Kidney tubule cell (primary cell): ENCODE data around the gene HSFX3.
"Not testable (repeated sequence)": the region's sequence is repeated elsewhere in the genome, so short reads cannot be mapped to it uniquely, and the experiment has no call there.

Experiments
- DNase-seq: peaks from one replicate; pipeline ENCODE4 v3.0.0-alpha.2; 2018; ENCODE audit warnings: low spot score

Gene HSFX3

GRCh38 chrX:149549701-149550100, at the start of gene HSFX3:
HSFX3 (minus strand) TSS chrX:149549924; CDS start chrX:149549852, 72 bp downstream.
- not testable (repeated sequence) for DNase-seq

- not testable (repeated sequence) for DNase-seq
Observed at GRCh38 chrX:149598603-149599002, 48.9 kb upstream of the HSFX3 start.

GRCh38 chrX:149595943-149596342, 46.2 kb upstream of the HSFX3 start:
- not testable (repeated sequence) for DNase-seq

- not testable (repeated sequence) for DNase-seq
Observed at GRCh38 chrX:149595214-149595613, 45.5 kb upstream of the HSFX3 start, which contains the start of gene HSFX2. HSFX2 (minus strand) TSS chrX:149595314; CDS start chrX:149594700, 614 bp downstream.

GRCh38 chrX:149590993-149591392, 41.3 kb upstream of the HSFX3 start:
- not testable (repeated sequence) for DNase-seq

- DNase-seq = not testable (repeated sequence)
Observed at GRCh38 chrX:149587359-149587758, 37.6 kb upstream of the HSFX3 start, which contains the start of gene MAGEA9B. MAGEA9B (minus strand) TSS chrX:149587459; CDS start chrX:149583179, 4,280 bp downstream.

GRCh38 chrX:149585631-149586030, 35.9 kb upstream of the HSFX3 start:
- not testable (repeated sequence) for DNase-seq

- DNase-seq = not testable (repeated sequence)
Observed at GRCh38 chrX:149573456-149573855, 23.7 kb upstream of the HSFX3 start.

GRCh38 chrX:149572743-149573142, 23.0 kb upstream of the HSFX3 start:
- DNase-seq = no peak

GRCh38 chrX:149571770-149572169, 22.0 kb upstream of the HSFX3 start:
- no peak for DNase-seq

GRCh38 chrX:149570668-149571067, 20.9 kb upstream of the HSFX3 start:
- no peak for DNase-seq

- DNase-seq = no peak
Observed at GRCh38 chrX:149569770-149570169, 20.0 kb upstream of the HSFX3 start.

GRCh38 chrX:149568701-149569296, 19.1 kb upstream of the HSFX3 start:
- DNase-seq = no peak

GRCh38 chrX:149567621-149568417, 18.1 kb upstream of the HSFX3 start:
- no peak for DNase-seq

- DNase-seq = no peak
Observed at GRCh38 chrX:149563359-149563758, 13.6 kb upstream of the HSFX3 start.

GRCh38 chrX:149555251-149555650, 5.5 kb upstream of the HSFX3 start:
- not testable (repeated sequence) for DNase-seq

- DNase-seq = not testable (repeated sequence)
Observed at GRCh38 chrX:149551939-149552248, 2.2 kb upstream of the HSFX3 start.

- DNase-seq = not testable (repeated sequence)
Observed at GRCh38 chrX:149551245-149551938, 1.7 kb upstream of the HSFX3 start.

- DNase-seq = not testable (repeated sequence)
Observed at GRCh38 chrX:149550454-149550853, 730 bp upstream of the HSFX3 start.

GRCh38 chrX:149547782-149548181, 1.9 kb downstream of the HSFX3 start:
- not testable (repeated sequence) for DNase-seq

- not testable (repeated sequence) for DNase-seq
Observed at GRCh38 chrX:149546962-149547361, 2.8 kb downstream of the HSFX3 start.
